ENCODE data around the gene IRF9.
"Not testable (repeated sequence)": the region's sequence is repeated elsewhere in the genome, so short reads cannot be mapped to it uniquely, and the experiment has no call there.

IRF9 gene

GRCh38 chr14:24203249-24203886, 42.3 kb downstream of the IRF9 start:
- H3K4me1 ChIP-seq (ENCODE audit: control insufficient read depth, insufficient read depth, low read length); H3K9me3 ChIP-seq (ENCODE audit: control insufficient read depth, insufficient read depth, low read depth, low read length); H3K4me3 ChIP-seq (ENCODE audit: low read depth, low read length); CTCF ChIA-PET; H3K27ac ChIP-seq (ENCODE audit: extremely low read depth, low read depth, low read length): not testable (repeated sequence)
- H3K36me3 ChIP-seq (ENCODE audit: control insufficient read depth in 2 of 2, insufficient read depth in 1 of 2, low read length in 2 of 2): peaks cover 12 to 62% of the 10 kb centered on the region in 2 experiments
- POLR2A ChIA-PET: interaction anchor here (0.9 kb wide), 1 partner anchor 10 kb away, joined by 3 read pairs; the partner anchor contains the start of gene CHMP4A

GRCh38 chr14:24204163-24205146, 43.4 kb downstream of the IRF9 start:
- POLR2A ChIA-PET: interaction anchor here (1.2 to 1.4 kb wide), 2 partner anchors 9 kb away, joined by 4 to 10 read pairs; partner anchors contain the start of genes CHMP4A and TM9SF1
- peaks cover 18 to 63% of the 10 kb centered on the region in 2 experiments for H3K36me3 ChIP-seq (ENCODE audit: control insufficient read depth in 2 of 2, insufficient read depth in 1 of 2, low read length in 2 of 2)
- no peaks in the 10 kb centered on the region for H3K9me3 ChIP-seq (ENCODE audit: control insufficient read depth, insufficient read depth, low read depth, low read length)
- H3K4me3 ChIP-seq (ENCODE audit: low read depth, low read length): no peak overlapping the region
- TF ChIP-seq ZNF664 (tag by site-specific recombination; IDR thresholded peaks at IDR 0.05) (no peak), ZNF76 (tag by site-specific recombination; IDR thresholded peaks at IDR 0.05; ENCODE audit: borderline replicate concordance, low read depth) (no peak), ZNF791 (tag by site-specific recombination; IDR thresholded peaks at IDR 0.05) (no peak), EGR2 (tag by site-specific recombination; IDR thresholded peaks at IDR 0.05; ENCODE audit: low read depth) (no peak), ZNF37A (tag by site-specific recombination; IDR thresholded peaks at IDR 0.05) (no peak), ZEB2 (tag by site-specific recombination; IDR thresholded peaks at IDR 0.05) (no peak), ZXDB (tag by site-specific recombination; IDR thresholded peaks at IDR 0.05) (no peak), ZSCAN30 (tag by site-specific recombination; IDR thresholded peaks at IDR 0.05) (no peak), ZNF785 (tag by site-specific recombination; IDR thresholded peaks at IDR 0.05) (no peak), GLIS1 (tag by site-specific recombination; IDR thresholded peaks at IDR 0.05) (no peak), ZNF311 (tag by site-specific recombination; IDR thresholded peaks at IDR 0.05; ENCODE audit: borderline replicate concordance) (no peak), ZNF114 (tag by site-specific recombination; IDR thresholded peaks at IDR 0.05) (no peak), ZNF544 (tag by site-specific recombination; IDR thresholded peaks at IDR 0.05) (no peak), PRDM2 (tag by site-specific recombination; IDR thresholded peaks at IDR 0.05; ENCODE audit: borderline replicate concordance) (no peak), ZNF221 (tag by site-specific recombination; IDR thresholded peaks at IDR 0.05; ENCODE audit: borderline replicate concordance) (no peak), ZNF292 (tag by site-specific recombination; IDR thresholded peaks at IDR 0.05; ENCODE audit: borderline replicate concordance, low read depth) (no peak), GFI1B (tag by site-specific recombination; IDR thresholded peaks at IDR 0.05) (no peak), ZNF335 (tag by site-specific recombination; conservative IDR thresholded peaks at IDR 0.05) (no peak), ELK4 (IDR thresholded peaks at IDR 0.05; ENCODE audit: borderline replicate concordance, low read depth, low read length) (no peak)
- no peaks in the 10 kb centered on the region for H3K4me1 ChIP-seq (ENCODE audit: control insufficient read depth, insufficient read depth, low read length)
- H3K27ac ChIP-seq (ENCODE audit: extremely low read depth, low read depth, low read length): no peak overlapping the region
- CTCF ChIA-PET: interaction anchor here (0.6 to 0.7 kb wide), 2 partner anchors 9 to 148 kb away, joined by 3 to 4 read pairs; partner anchors contain the start of gene CHMP4A
